Fibroblast of skin of left quadriceps (primary cell): ENCODE results near the gene CRACDL.
A peak's percentile ranks its signal among the peaks of the same experiment; 100 is the strongest.

ENCODE experiments used
- DNase-seq, 2 experiments: peaks; one replicate each; pipeline ENCODE4 v3.0.0-alpha.2; 2013; ENCODE audit warnings: low read depth in 2 of 2

Gene CRACDL

GRCh38 chr2:98859323-98859722 lies 76.7 kb downstream of the CRACDL start:
- DNase-seq = no peak

DNA sequence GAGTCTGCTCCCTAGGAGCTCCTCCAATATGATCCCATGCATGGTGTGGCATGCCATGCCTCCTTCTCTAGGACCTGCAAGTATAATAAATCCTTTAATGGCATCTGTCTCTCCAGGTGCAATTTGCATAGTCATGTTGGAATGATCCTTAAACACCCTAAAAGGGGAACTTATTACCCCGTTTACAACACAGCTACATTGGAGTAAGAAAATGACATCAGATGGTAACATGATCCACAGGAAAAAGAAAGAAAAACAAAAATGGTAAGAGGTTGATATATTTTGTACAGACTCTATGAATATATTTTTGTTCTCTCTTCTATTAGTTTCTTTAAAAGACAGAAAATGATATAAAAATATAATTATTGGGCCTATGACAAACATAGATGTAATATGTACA lies 79.0 kb downstream of the CRACDL start:
- no peak for DNase-seq

DNA sequence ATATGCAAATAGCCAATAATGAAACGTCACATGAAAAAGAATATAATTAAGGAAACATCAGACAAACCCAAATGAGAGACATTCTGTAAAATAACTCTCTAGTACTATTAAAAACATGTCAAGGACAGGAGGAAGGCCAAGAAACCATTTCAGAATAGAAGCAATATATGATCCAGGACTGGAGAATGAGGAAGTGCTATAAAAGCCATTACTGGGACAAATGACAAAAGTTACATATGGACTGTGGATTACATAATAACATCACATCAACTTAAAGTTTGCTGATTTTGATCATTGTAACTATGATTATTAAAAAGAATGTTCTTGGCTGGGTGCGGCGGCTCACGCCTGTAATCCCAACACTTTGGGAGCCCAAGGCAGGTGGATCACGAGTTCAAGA lies 81.3 kb downstream of the CRACDL start:
- DNase-seq = no peak

GRCh38 chr2:98852932-98853331 lies 83.1 kb downstream of the CRACDL start:
- DNase-seq = no peak

GRCh38 chr2:98850074-98850473 lies 86.0 kb downstream of the CRACDL start:
- DNase-seq = no peak

GRCh38 chr2:98849113-98849512 lies 86.9 kb downstream of the CRACDL start:
- DNase-seq = no peak

DNA sequence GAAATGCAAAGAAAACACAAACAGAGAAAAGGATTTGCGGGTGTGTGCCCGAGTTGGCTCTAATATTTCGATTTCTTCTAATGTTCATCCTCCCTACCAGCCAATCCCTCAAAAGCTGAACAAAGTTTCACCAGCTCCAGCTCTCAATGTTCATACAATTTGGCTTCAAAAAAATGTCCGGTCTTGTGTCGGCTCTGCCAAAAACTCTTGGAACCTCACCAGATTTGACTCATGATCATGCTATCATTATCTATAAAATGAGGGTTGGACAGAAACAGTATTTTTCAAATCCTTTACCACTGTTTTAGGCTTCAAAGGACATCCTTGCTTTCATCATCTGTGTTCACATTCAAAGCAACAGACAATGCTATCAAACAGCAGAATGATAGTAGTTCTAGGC lies 88.2 kb downstream of the CRACDL start:
- DNase-seq = no peak

GRCh38 chr2:98846041-98846440 lies 90.0 kb downstream of the CRACDL start:
- no peak for DNase-seq

GRCh38 chr2:98842136-98842535 lies 93.9 kb downstream of the CRACDL start:
- no peak for DNase-seq

DNA sequence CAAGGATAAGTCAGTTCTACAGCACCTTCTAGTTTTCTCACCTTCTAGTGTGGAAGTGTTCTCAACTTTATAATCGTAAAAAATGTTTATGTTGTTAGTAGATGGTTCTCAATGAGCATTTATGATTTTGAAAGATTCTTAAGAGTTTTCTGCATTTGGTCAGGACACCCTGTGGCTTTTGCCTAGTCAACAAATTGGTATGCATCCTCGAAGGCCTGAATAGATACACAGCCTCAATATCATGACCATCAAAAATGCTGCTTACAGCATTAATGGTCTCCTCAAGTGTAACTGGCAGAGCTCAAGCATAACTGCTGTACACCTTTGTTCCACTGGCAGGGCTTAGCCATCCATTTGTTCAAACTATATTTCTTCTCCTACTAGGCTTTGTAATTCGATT lies 96.7 kb downstream of the CRACDL start:
- peak; percentile 20 to 27 for DNase-seq

DNA sequence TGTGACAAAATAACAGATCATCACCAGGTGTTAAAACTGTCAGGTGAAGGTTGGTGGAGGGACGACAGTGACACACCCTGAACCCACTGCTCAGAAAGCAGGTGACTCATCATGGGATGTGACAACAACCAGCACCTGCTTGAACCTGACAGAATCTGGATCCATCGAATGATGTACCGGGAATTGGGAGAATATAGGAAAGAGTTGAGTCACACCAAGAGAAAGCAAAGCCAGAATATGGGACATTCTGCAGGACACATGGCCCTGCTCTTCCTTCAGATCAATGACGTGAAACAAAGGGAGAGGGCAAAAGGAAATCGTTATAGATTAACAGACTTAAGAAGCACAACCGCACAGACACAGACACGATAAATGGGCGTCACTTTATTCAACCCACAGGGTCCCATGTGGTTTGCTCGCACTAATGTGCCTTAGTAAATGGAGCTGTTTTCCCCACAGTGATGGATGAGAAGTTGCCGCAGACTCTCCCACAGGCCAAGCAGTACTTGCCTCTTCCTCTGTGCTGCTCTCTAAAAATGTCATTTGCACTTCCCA lies 100.1 kb downstream of the CRACDL start:
- no peak for DNase-seq

- DNase-seq = no peak
Observed at GRCh38 chr2:98833917-98834263, 102.1 kb downstream of the CRACDL start.

DNA sequence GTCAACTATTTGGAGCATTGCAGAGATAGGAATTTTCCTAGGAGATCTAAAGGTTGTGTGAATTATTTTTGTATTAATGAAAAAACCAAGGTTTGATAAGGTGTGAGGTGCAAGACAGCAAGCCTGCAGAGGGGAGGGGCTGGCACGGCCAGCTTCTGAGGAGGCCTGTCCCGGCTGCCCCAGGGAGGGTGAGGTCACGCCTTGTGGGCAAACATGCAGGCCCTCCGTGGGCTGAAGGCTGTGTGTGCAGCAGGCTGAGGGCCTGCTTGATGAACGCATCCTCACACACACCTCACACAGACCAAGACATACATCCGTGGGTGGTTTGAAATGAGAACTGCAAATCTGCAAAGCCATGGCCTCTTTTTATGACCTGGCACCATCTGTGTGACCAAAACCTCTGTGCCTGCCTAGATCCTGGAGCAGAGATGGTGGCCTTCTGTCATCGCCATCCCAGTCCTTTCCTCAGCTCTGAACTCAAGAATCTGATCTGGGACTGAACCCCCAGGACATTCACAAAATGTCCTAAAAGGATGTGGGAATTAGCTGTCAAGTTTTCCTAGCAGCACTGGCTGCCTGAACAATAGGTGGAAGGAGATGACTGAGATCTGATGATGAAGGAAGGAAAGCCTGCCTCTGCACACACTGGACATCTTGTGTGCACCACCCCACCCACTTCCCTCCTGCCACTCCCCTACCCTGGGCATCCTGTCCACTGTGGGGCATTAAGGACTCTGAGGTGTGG lies 102.7 kb downstream of the CRACDL start:
- DNase-seq = no peak

GRCh38 chr2:98832172-98832571 lies 103.9 kb downstream of the CRACDL start:
- no peak for DNase-seq

DNA sequence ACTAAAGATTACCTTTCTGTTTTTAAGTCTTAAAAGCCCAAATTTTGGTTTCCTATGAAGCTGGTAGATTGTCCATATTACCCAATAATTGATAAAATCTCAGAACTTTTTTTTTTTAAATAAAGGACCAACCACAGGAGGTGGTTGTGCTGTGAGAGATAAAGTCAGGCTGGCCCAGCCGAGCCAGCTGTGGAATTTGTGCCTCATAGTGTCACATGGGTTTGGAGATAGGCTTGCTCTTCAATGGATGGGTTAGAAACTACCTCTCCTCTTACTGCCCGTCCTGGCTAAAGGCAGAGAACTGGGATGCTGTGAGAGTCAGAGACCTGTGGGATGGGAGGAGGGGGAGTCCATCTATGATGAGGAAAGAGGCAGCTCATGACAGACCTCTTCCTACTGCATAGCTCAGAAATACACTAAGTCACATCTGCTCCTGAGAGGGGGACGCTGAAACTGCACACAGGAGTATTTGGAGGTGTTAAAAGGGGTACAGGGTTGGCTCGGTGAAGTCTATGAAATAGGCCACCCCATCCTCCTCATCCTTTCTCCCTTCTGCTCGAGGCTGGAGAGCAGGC lies 105.4 kb downstream of the CRACDL start:
- DNase-seq = no peak

DNA sequence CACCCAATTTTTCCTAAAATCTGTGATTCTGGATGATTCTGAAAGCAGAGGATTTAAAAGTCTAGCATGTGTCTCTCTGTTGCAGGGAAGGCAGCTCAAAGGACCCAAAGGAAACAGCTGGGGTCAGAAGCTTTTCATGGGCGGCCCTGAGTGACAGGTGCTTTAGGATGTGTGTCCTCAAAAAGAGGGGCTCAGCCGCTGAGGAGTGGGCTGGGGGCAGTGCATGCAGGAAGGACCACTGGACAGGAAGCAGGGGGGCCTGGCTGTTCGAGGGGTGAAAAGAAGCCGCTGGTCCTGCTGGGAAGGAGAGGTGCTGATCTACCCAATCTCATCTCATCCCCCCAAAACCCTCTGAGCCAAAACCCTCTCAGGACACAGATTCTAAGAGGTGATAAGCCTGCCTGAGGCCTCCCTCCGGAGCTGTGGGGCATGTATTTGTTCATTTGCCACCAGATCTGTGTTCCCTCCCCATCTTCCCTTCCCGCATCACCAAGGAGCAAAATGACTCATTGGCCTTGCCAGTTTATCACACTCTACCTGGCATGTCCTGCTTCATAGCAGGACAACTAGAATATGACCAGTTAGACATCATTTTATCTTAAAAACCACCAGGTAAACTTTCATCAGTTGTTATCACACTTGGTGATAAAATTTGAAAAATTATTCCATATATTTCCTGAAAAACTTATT lies 106.3 kb downstream of the CRACDL start:
- DNase-seq = no peak

GRCh38 chr2:98828793-98829371 lies 107.1 kb downstream of the CRACDL start:
- DNase-seq = no peak

DNA sequence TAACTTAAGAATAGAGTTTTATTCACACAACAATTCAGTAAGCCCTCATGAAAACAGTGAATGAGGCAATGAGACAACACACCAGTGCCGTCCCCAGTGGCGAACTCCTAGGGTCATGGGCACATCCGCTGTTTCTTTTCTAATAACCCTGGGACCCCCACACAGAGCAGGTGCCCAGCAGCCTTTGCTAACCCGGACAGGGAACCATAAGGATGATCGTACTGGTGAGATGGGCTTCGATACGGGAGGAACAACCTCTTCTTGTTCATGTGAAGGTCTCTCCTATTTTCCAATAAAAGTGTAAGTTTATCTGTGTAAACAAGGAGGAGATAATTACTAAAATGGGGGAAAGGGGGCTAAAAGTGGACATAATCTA lies 107.7 kb downstream of the CRACDL start:
- DNase-seq = no peak

- DNase-seq = no peak
Observed at GRCh38 chr2:98827625-98828368, 108.2 kb downstream of the CRACDL start.

DNA sequence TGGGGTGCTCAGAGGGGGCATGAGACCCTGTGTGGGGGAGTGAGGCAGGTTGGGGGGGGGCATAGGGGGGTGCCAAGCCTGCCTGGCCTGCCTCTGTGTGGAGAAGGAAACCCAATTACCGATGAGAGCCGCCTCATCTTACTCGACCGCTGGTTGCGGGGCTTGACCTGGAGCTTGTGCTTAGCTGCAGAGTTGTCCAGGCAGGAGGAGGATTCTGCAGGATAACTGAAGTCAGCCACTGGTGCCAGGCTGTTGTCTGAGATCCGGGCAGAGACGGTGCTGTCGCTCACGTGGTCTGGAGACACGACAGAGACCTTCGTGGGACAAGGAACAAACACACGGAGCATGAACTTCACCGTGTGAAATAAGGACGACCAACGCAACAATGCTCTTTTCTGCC lies 109.2 kb downstream of the CRACDL start:
- no peak for DNase-seq

DNA sequence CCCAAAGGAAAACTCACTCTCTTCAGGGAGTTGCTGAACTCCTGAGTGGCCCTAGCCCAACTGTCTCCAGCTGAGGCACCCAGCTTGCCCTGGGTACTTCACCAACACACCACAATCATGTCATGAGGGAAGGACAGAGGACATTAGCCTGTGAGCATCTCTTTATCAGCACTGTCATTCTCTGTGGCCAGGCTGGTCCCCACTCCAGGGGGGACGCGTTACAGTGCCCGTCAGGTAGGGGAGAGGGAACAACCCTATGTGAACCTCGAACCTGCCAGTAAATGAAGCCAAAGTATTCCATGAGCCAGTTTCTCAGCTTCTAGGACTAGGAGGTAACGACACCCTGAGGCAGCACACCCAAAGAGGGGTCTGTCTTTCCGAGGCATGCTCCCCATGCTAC lies 110.2 kb downstream of the CRACDL start:
- no peak for DNase-seq

GRCh38 chr2:98825404-98825803 lies 110.6 kb downstream of the CRACDL start:
- no peak for DNase-seq
